ENCODE measurements around the gene TMEM131L.

DNA sequence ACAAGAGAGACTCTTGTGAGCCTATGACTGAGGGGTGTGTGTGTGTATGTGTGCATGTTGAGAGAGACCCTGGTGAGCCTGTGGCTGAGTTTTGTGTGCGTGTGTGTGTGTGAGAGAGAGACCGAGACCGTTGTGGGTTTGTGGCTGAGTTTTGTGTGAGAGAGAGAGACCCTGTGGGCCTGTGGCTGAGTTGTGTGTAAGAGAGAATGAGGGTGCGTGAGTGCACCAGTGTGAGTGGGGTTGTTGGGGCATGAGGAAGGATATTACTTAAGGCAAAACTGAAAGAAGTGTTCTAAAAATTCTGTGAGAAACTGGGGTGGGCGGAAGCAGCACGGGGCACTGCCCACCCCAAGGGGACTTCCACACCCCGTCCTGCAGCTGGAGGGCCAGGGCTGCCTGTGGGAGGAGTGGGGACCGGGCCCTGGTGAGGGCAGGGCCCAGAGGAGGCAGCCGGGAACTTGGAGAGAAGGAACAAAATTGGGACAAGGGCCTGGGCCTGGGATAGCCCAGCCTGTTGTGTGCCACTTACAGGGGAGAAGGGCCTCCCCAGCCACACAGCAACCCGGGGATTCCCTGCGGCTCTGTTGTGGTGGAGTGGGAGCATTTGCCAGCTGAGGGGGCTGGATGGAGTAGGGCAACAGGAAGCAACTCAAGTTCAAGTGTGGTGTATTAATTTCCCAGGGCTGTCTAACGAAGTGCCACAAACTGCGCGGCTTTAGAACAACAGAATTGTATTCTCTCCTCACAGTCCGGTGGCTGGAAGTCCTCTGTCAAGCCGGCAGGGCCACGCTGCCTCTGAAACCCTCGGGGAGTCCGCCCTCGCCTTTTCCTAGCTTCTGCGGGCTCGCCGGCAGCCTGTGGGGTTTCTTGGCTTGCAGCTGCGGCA, 22.1 kb downstream of the TMEM131L start:
- no peak for TF ChIP-seq CTCF (IDR thresholded peaks at IDR 0.05 in 2 of 3, conservative IDR thresholded peaks at IDR 0.05 in 1 of 3; ENCODE audit: borderline replicate concordance in 1 of 3, insufficient read depth in 1 of 3, low read depth in 2 of 3, low read length in 2 of 3)
- no peak for TF ChIP-seq MAX (IDR thresholded peaks at IDR 0.05)
- TF ChIP-seq, protein P1, sequence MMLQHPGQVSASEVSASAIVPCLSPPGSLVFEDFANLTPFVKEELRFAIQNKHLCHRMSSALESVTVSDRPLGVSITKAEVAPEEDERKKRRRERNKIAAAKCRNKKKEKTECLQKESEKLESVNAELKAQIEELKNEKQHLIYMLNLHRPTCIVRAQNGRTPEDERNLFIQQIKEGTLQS (IDR thresholded peaks at IDR 0.05) = no peak
- no peak for TF ChIP-seq EZH2 (IDR thresholded peaks at IDR 0.05)
